Measurements from ENCODE around the gene SOX6.

GRCh38 chr11:16120008-16120407, 236.3 kb downstream of the SOX6 start:
- TF ChIP-seq CTCF (optimal IDR thresholded peaks at IDR 0.05 in 1 of 3, IDR thresholded peaks at IDR 0.05 in 1 of 3, conservative IDR thresholded peaks at IDR 0.05 in 1 of 3; ENCODE audit: extremely low read depth in 1 of 3, insufficient read depth in 2 of 3, low read length in 3 of 3), result no peak
- TF ChIP-seq EZH2 (IDR thresholded peaks at IDR 0.05; ENCODE audit: low read length), result no peak

All from keratinocyte (primary cell).